GM18519 (cell line): Measurements from ENCODE around the gene KCNN4.
"Not testable (repeated sequence)": the region's sequence is repeated elsewhere in the genome, so short reads cannot be mapped to it uniquely, and the experiment has no call there.

Experiments used
- ATAC-seq: cut with Tn5 transposase; IDR thresholded peaks from one replicate; pipeline ENCODE4 v1.9.1; 2021; ENCODE audit warnings: mild to moderate bottlenecking, moderate library complexity; ENCODE audit not compliant: unreplicated experiment, low FRiP score

KCNN4 gene

DNA sequence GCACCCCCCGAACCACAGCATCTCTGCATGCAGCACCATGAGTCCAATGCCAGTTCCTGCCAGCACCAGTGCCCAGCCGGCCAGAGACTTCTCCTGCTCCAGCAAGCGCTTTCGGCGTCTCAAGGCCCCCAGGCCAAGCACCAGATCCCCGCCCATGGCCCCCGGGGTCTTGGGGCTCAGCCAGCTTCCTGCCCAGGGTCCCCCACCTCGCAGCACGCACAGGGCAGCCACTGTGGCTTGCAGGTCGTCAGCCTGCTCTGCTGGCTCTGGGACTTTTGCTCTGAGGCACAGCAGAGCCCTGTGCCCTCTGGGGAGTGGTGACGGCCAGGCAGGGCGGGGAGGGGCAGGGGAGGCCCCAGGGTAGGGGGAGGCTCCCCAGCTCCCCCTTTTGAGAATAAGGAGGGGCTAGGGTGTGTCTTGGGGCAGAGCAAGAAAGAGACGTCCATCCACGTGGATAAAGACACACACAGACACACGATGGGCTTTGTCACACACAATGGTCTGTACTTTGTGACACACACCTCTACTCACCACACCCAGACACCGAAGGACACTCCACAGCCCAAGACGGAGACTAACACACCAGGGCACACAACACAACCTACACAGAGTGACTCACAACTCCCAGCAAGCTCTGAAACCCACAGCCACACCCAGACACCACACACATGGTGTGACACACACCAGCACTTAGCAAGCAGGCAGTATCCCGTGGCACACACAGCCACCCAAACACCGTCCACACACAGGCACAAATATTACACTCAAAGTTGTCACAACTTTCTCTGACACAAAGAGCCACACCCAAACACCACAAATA is at the start of gene KCNN4:
Gene KCNN4, minus strand, starts transcription at position 268 of the 820 bp plus-strand sequence. Its CDS starts 112 bp downstream, at position 156.
- no peak for ATAC-seq

DNA sequence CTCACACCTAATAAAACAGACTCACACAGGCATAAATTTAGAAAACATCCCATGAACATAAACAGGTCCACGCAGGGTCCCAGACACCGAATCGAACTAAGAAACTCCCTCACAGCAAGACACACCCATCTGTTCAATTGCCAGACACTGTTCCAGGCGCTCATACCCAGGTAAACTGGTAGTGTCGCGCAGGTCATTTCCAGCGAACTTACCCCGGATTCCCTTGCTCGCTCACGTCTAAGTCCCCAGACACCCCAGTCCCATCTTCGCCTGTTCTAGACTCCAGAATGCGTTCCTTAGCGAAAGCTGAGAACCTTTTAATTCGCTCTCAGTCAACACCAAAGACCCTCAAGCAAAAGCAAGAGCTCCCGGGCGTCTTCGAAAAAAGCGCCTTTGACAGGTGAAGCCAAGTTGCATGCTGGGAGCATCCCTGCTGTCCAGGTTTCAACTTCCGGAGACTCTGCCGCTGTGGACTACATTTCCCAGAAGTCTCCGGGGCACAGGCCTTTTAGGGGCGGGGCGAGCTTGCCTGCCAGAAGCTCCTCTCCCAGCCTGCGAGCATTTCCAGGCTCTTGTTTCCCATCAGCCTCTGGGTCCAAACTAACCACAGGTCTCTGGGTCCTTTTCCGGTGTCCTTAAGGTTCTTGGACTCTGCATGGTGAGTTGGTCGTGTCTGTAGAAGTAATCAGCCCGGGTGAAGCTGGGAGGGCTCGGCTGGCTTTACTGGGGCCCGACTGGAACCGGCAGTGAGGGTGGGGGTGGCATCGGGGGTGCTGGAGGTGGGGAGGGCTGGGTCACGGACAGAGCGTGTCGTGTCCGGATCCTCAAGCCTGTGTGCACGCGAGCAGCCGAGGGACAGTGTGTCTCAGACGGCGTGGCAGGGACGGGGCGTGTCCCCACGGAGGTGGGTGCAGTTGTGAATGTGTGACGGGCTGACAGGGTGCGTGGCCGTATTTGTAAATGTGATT is 46.3 kb upstream of the KCNN4 start, which contains the start of gene ZNF283:
Gene ZNF283, plus strand, starts transcription at position 535 of the 968 bp plus-strand sequence. CDS start 6,184 bp downstream, outside the sequence.
- no peak for ATAC-seq

DNA sequence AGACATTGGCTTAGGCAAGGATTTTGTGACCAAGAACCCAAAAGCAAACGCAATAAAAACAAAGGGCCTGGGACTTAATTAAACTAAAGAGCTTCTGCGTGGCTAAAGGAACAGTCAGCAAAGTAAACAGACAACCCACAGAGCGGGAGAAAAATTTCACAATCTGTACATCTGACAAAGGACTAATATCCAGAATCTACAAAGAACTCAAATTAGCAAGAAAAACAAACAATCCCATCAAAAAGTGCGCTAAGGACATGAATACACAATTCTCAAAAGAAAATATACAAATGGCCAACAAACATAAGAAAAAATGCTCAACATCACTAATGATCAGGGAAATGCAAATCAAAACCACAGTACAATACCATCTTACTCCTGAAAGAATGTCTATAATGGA is 43.8 kb upstream of the KCNN4 start:
- ATAC-seq = not testable (repeated sequence)

DNA sequence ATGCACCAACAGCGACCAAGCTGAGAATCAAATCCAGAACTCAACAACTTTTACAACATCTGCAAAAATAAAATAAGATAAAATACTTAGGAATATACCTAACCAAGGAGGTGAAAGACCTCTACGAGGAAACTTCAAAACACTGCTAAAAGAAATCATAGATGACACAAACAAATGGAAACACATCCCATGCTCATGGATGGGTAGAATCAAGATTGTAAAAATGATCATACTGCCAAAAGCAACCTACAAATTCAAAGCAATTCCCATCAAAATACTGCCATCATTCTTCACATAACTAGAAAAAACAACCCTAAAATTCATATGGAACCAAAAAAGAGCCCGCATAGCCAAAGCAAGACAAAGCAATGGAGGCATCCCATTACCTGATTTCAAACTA is 43.1 kb upstream of the KCNN4 start:
- ATAC-seq = not testable (repeated sequence)

DNA sequence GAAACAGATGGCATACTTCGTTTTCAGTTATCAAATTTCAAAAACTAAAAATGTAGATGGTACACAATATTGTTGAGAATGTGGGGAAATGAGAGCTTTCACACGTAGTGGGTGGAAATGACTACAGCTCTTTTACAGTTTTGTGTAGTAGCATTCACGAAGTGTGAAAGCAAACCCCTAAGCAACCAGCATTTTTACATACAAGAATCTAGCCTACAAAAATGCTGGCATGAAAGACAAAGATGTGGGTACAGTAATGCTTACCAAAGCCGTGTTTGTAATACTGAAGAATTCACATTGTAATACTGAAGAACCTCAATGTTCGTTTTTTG is 40.1 kb upstream of the KCNN4 start:
- no peak for ATAC-seq

DNA sequence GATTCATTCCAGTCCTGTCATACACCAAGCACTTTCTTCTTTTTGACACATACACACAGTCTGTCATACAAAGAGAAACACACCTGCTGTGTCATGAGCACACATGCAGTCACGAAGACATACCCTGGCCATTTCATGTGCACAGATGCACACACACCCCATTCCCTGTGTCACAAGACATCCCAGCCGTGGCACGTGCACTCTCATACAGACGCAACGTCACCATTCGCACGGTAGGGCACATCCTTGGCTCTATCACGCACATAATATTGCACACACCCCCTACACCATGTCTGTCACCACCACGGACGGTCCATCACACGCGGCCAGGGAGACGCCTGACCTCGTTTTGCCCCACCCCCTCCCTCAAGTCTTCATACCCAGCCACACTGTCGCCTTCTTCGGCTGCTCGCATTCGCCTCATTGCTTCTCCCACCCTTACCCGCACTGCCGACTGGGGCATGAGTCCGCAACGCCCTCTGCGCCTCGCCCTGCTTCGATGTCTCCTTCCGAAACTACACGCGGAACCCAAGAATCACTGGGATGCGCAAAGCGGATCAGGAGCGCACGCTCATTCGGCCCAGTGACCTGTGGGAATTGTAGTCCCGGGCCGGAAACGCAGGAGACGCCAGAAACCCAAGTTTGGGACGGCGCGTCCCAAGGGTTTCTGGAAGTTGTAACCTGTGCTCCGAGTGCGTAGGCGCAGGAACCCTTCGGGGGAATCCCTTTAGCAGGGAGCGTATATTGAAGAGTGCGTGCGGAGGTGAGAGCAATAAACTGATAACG is 39.5 kb upstream of the KCNN4 start:
- no peak for ATAC-seq

DNA sequence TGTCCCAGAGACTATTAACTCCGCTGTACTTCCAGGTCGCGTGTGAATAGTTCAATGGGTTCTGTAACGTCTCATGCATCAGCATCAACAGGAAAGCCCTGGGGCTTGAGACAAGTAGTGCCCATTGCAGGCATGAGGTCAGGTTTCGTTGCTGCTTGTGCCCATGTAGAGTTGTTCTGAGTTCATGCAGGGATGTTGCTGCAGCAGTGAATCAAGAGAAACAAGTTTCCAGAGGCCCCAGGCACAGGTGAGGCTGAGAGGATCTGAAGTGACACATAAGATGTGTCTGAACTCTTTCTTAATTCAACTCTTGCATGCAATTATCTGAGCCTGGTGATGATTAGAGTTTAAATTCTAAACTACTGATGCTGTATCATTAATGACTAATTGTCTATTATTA is 37.7 kb upstream of the KCNN4 start:
- ATAC-seq = no peak

DNA sequence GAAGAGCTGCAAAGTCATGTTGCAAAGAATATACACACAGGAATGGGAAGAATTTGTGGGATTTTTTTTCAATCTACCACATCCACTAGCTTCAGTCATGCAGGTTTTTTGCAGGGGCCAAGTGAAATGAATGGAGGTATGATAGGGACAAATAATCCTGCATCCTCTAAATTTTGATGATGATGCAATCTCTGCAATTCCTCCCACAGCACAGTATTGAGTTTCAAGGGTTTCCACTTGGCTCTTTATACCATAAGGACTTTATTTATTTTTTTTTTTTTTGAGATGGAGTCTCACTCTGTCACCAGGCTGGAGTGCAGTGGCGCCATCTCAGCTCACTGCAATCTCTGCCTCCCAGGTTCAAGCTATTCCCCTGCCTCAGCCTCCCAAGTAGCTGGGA is 36.7 kb upstream of the KCNN4 start:
- ATAC-seq = not testable (repeated sequence)

DNA sequence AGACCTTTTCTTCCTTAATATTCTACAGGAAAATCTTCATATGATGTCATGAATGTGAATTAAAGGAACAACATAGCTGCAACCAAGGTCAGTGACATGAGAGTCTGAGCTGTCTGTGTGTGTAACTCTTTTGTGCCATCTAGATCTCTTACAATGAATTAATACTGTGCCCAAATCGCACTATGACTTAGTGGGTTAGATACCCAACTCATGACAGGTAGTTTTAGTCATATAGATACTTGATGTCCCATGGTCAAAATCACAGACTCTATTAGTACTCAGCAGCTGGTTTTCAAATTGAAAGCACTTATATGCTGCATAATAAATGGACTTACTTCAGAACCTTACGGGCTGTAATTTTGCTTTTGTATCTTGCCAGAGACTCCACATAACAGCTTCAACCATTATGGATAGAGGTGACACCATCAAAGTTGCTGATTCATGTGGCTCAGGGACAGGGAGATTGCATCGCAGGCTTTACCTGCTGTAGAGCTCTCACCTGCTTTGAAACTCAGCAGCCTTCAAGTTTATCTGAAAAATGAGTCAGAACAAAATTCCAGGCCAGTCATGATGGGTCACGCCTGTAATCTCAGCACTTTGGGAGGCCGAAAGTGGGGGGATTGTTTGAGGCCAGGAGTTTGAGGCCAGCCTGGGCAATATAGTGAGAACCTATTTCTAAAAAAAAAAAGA is 34.0 kb upstream of the KCNN4 start:
- ATAC-seq = no peak

DNA sequence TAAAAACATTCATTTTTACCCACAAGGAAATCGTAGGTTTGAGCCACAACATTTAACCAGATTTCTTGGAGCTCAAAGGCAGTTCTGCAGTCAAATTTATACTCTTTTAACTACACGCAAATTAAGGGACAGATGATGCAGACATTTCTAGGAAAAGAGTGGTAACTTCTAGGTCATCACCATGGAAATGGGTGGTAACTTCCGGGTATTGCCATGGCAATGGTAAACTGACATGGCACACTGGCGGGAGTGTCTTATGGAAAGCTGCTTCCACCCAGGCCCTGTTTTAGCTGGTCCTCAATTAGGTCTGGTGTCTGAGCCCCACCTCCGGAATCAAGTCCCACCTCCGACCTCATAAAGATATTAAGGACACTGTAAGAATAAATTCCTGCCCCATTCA is 31.9 kb upstream of the KCNN4 start:
- ATAC-seq = no peak

DNA sequence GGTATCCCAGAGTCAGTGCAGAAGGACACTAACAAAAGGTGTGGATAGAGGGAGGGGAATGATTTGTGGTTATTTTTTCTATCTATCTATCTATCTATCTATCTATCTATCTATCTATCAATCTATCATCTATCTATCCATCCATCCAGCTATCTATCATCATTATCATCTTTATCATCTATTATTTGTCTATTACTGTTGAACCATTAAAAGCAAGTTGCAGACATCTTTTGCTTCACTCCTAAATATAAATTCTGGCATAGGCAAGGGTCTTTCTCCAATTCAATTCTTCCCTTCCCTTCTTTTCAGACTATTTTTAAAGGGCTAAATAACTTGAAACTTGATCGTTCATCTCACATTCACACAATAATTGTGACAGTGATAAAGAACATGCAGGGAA is 31.5 kb upstream of the KCNN4 start:
- ATAC-seq = no peak

DNA sequence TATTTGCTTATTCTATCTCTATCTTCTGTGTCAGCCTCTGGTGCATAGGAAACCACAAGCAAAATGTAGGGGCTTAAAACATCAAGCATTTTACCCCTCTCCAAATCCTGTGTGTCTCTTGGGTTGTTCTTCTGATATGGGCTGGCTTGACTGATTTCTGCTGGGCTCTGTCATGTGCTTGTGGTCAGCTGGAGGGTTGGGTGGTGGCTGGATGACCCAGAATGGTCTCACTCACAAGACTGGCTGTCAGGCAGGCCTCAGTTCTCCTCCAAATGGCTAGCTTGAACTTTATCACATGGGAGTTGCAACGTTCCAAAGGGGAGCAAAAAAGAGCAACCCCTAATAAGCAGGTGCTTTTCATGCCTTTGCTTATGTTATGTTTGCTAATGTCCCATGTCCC is 31.1 kb upstream of the KCNN4 start:
- ATAC-seq = no peak

DNA sequence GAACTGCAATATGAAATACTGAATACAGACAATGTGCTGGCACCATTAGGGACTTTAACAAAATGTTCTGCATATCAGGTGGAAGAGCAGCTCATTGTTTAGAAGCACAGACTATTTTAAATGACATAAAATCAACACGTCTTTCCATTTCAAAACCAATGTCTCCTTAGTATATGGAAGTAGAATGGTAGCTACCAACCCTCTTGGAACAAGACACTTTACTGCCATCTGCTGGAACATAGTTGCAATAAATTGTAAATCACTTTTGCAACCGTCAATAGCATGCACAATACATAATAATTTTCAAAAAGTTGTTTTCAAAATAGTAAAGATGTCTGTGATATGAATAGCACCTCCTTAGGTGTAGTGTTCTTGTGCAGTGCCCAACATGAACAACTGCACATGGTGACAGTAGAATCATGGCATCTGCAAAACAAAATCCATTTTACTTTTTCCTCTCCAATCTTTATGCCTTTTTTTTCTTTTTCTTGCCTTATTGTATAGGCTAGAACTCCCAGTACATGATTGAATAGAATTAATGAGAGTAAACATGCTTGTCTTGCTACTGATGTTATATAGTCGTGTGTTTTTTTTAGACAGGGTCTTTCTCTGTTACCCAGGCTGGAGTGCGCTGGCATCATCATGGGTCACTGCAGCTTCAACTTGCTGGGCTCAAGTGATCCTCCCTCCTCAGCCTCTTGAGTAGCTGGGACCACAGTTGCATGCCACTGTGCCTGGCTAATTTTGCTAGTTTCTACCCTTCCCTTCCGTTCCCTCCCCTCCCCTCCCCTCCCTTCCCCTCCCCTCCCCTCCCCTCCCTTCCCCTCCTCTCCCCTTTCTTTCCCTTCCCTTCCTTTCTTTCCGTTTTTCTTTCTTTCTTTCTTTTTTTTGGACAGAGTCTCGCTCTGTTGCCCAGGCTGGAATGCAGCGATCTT is 29.3 kb upstream of the KCNN4 start:
- ATAC-seq = no peak

DNA sequence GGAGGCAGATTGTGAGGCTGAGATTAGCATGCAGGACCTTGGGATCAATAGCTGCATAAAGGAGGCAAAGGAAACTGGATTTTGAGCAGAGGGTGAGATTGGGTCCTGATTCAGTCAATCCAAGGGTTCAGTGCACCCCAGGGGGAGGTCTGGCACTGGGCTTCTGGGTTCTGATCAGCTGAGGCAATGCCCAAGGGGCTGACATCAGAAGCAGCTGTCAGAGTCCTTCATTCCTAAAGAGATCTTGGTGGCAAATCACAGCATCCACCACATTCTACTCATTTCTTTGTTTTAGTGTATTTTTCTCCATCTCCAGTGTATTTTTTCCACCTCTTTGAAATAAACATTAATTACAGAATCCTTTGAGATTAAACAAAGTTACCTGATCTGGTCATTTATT is 26.9 kb upstream of the KCNN4 start:
- no peak for ATAC-seq

DNA sequence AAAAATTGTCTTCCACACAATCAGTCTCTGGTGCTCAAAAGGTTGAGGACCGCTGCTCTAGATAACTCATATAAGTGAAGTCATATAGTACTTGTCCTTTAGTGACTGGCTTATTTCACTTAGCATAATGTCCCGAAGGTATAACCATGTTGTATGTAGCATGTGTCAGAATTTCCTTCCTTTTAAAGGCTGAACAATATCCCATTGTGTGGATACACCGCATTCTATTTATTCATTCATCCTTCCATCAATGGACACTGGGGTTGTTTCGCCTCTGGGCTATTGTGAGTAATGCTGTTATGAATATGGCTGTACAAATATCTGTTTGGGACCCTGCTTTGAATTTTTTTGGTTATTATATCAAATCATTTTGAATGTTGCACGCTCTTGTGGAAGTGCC is 26.1 kb upstream of the KCNN4 start:
- no peak for ATAC-seq

DNA sequence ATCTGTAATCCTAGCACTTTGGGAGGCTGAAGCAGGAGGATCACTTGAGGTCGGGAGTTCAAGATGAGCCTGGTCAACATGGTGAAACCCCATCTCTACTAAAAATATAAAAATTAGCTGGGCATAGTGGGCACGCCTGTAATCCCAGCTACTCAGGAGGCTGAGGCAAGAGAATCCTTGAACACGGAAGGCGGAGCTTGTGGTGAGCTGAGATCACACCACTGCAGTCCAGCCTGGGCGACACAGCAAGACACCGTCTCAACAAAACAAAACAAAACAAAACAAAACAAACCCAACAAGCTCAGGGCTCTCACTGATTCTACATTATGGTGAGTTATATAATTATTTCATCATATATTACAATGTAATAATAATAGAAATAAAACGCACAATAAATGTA is 25.6 kb upstream of the KCNN4 start:
- not testable (repeated sequence) for ATAC-seq

DNA sequence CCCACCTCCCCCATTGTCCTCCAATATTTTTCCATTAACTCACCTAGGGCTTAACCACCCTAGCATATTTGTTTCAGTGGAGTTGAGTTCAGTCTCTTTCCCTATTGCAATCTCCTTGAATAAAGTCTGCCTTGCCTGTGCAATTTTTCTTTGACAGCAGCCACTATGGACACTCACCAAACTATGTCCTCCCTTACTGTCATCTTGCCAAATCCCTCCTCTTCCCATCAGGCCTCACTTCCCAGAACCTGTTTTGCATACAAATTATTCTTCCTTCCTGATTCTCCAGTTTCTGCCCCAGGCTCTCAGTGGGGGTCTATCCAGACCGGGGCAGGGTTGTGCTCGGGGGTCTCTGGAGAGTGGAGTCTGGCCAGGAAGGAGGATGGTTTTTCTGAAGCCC is 23.7 kb upstream of the KCNN4 start:
- ATAC-seq = no peak

DNA sequence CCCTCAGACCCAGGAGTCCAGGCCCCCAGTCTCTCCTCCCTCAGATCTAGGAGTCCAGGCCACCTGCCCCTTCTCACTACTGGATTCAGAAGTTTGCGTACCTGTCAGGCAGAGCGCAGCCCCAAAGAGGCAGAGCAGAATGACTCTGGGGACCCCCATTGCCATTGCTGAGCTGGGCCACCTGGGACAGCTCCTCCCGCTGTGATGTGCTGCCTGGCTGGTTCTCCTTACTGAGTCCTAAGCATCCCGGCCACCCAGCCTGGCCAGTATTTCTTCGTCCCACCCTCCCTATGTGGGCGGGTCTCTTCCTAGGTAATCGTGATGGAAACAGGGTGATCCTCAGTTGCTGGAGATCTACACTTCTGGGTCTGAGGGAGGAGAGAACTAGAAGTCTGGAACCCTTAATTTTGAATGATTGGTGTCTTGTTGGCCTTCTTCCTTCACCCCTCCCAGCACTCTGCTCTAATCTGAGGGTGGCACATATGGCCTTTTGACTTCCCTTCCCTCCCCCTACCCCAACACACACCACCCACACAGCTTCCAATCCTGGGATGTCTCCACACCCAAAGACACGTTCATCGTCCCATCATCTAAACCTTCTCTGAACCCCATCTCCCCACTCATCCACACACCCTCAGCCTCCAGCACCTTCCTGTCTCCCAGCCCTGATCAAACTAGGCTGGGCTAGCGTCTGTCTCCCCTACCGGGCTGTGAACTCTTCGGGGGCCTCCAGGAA is 21.6 kb upstream of the KCNN4 start, which contains the start of gene LYPD5:
Gene LYPD5, minus strand, starts transcription at position 232 of the 736 bp plus-strand sequence. Its CDS starts 67 bp downstream, at position 165.
- no peak for ATAC-seq
